Spleen (tissue), 7 donors: ENCODE data around the gene U2SURP.

Experiments used
- CTCF ChIP-seq, 11 experiments: fragments of 200-600 bp in 7 of 11; fragments of 450-650 bp in 4 of 11; sonication (generic) in 4 of 11; IDR thresholded peaks in 8 of 11; conservative IDR thresholded peaks in 3 of 11; 1 replicate in 7 of 11; 2 replicates in 4 of 11; pipeline versions ENCODE4 v1.4.0 to v1.8.0; 2016 to 2021; ENCODE audit warnings: antibody characterized with exemption in 11 of 11, inconsistent platforms in 4 of 11, mild to moderate bottlenecking in 1 of 11
- POLR2A ChIP-seq, 3 donors: fragments of 450-650 bp; IDR thresholded peaks; one replicate each; pipeline ENCODE4 v1.5.1; 2017; ENCODE audit warnings: antibody characterized with exemption in 3 of 3, mild to moderate bottlenecking in 1 of 3
- donor health status: DM: no; HTN: no; CAD: no; lungs with moderate emphysema.
- donor health status: DM: no; HTN: no; CAD: no.
- donor health status: DM: no; HTN: no; CAD: no.

GRCh38 chr3:143014921-143015320, 13.6 kb downstream of the U2SURP start:
- TF ChIP-seq CTCF (IDR thresholded peaks at IDR 0.05 in 8 of 11, conservative IDR thresholded peaks at IDR 0.05 in 3 of 11) (no peak), POLR2A (IDR thresholded peaks at IDR 0.05) (no peak)
